K562 (cell line): Measurements from ENCODE around the gene SPHK1. TPM values are rescaled to one million over a fixed set of nuclear protein-coding genes. Genes with fewer than 3 reads are reported as not detected.

Experiments
- BCLAF1 ChIP-seq, 2 experiments: fragments of 450-650 bp in 1 of 2; IDR thresholded peaks; 2 replicates each; pipeline ENCODE4 v1.6.1; 2011 to 2017; ENCODE audit warnings: low read depth in 2 of 2, antibody characterized with exemption in 1 of 2, borderline replicate concordance in 1 of 2, low read length in 1 of 2, mild to moderate bottlenecking in 1 of 2, mixed read lengths in 1 of 2; ENCODE audit not compliant: control insufficient read depth in 1 of 2
- CBFA2T3 ChIP-seq: fragments of 450-650 bp; IDR thresholded peaks from 2 replicates; pipeline ENCODE4 v1.6.1; 2017
- EP400 ChIP-seq: fragments of 450-650 bp; IDR thresholded peaks from 2 replicates; pipeline ENCODE4 v1.6.1; 2017; ENCODE audit warnings: antibody characterized with exemption, mild to moderate bottlenecking, moderate library complexity
- EZH2 ChIP-seq: IDR thresholded peaks from 2 replicates; pipeline ENCODE4 v1.6.1; 2012; ENCODE audit warnings: low read depth, mild to moderate bottlenecking, inconsistent platforms, low read length, borderline replicate concordance
- HEY1 ChIP-seq: fragments of 250-450 bp; sonication (Bioruptor Pico); IDR thresholded peaks from 2 replicates; pipeline ENCODE4 v1.5.0; 2020; ENCODE audit warnings: mild to moderate bottlenecking, moderate library complexity, borderline replicate concordance
- L3MBTL2 ChIP-seq: fragments of 450-650 bp; IDR thresholded peaks from 2 replicates; pipeline ENCODE4 v1.6.1; 2016; ENCODE audit warnings: mild to moderate bottlenecking, moderate library complexity
- MEF2D ChIP-seq: conservative IDR thresholded peaks from 2 replicates; pipeline ENCODE4 v1.6.1; 2016; ENCODE audit warnings: low read depth, missing genetic modification characterization, missing compliant biosample characterization
- MYBL2 ChIP-seq, 2 experiments: fragments of 450-650 bp in 1 of 2; sonication (generic) in 1 of 2; formaldehyde crosslinking in 1 of 2; IDR thresholded peaks; 2 replicates each; pipeline versions ENCODE4 v1.6.1 to v1.8.1; 2017 to 2022; ENCODE audit warnings: borderline replicate concordance in 1 of 2, inconsistent platforms in 1 of 2, low read depth in 1 of 2, mild to moderate bottlenecking in 1 of 2, missing genetic modification reagents in 1 of 2, moderate library complexity in 1 of 2
- RBM22 ChIP-seq: fragments of 200-400 bp; formaldehyde crosslinking; IDR thresholded peaks from 2 replicates; pipeline ENCODE4 v1.6.1; 2018; ENCODE audit warnings: low read length, low read depth; ENCODE audit not compliant: poor library complexity, severe bottlenecking
- SNAPC5 ChIP-seq: fragments of 250-450 bp; sonication (Bioruptor Pico); IDR thresholded peaks from 2 replicates; pipeline ENCODE4 v1.8.0; 2021; ENCODE audit warnings: moderate library complexity, mild to moderate bottlenecking, inconsistent platforms
- SP2 ChIP-seq: IDR thresholded peaks from 2 replicates; pipeline ENCODE4 v1.6.1; 2011; ENCODE audit warnings: mild to moderate bottlenecking, low read depth, low read length, moderate library complexity; ENCODE audit not compliant: poor library complexity, severe bottlenecking; ENCODE audit errors: extremely low read depth
- SREBF1 ChIP-seq: fragments of 150-350 bp; IDR thresholded peaks from 2 replicates; pipeline ENCODE4 v1.6.1; 2014; ENCODE audit warnings: antibody characterized with exemption, low read depth, low read length, borderline replicate concordance
- TCF3 ChIP-seq: sonication (generic); formaldehyde crosslinking; IDR thresholded peaks from 2 replicates; pipeline ENCODE4 v1.4.0; 2020; ENCODE audit warnings: mild to moderate bottlenecking, missing genetic modification reagents
- ZBTB8A ChIP-seq: fragments of 450-650 bp; IDR thresholded peaks from 2 replicates; pipeline ENCODE4 v1.6.1; 2018; ENCODE audit warnings: mild to moderate bottlenecking, moderate library complexity; ENCODE audit not compliant: partially characterized antibody
- ZNF311 ChIP-seq: fragments of 250-450 bp; sonication (Bioruptor Pico); IDR thresholded peaks from 2 replicates; pipeline ENCODE4 v1.4.0; 2020; ENCODE audit warnings: mild to moderate bottlenecking, moderate library complexity
- ZNF431 ChIP-seq: sonication (generic); formaldehyde crosslinking; IDR thresholded peaks from 2 replicates; pipeline ENCODE4 v1.8.0; 2022; ENCODE audit warnings: mild to moderate bottlenecking, missing genetic modification reagents
- polyA plus RNA-seq, 8 experiments: library from polyadenylated mRNA; depleted of rRNA in 4 of 8; stranded (reverse) in 5 of 8; unstranded in 3 of 8; fragments of >200 nt; fragmentation: Nextera tagmentation in 2 of 8; fragmentation: Illumina TruSeq in 1 of 8; extraction: Ambion mirVana in 2 of 8; extraction: Trizol in 1 of 8; gene quantifications; 2 replicates each; pipeline versions ENCODE4 v1.2.1 to v1.2.3, GENCODE V29; 2011 to 2014; ENCODE audit warnings: inconsistent platforms in 1 of 8, missing spikeins in 1 of 8
- total RNA-seq, 7 experiments: library from RNA; depleted of rRNA in 6 of 7; stranded (reverse); fragments of >200 nt in 6 of 7; fragmentation: Illumina TruSeq in 2 of 7; extraction: Trizol in 2 of 7; gene quantifications; 2 replicates each; pipeline versions ENCODE4 v1.2.1 to v1.2.3, GENCODE V29; 2011 to 2021; ENCODE audit warnings: low replicate concordance in 1 of 7
- TF ChIP-seq, protein P1 (sequence below): fragments of 250-450 bp; sonication (Bioruptor Pico); IDR thresholded peaks from 2 replicates; pipeline ENCODE4 v1.8.0; 2021; ENCODE audit warnings: moderate library complexity, mild to moderate bottlenecking, inconsistent platforms
- TF ChIP-seq, protein P2 (sequence below): sonication (generic); formaldehyde crosslinking; IDR thresholded peaks from 2 replicates; pipeline ENCODE4 v1.8.1; 2023; ENCODE audit warnings: mild to moderate bottlenecking, missing genetic modification reagents

SPHK1 gene
- total and polyA plus RNA-seq, 9 of the 15 experiments (the other 6 are each of a cell fraction or from before 2014, with no cell fraction given), result 0.21 to 60.3 (median 14.5) TPM

DNA sequence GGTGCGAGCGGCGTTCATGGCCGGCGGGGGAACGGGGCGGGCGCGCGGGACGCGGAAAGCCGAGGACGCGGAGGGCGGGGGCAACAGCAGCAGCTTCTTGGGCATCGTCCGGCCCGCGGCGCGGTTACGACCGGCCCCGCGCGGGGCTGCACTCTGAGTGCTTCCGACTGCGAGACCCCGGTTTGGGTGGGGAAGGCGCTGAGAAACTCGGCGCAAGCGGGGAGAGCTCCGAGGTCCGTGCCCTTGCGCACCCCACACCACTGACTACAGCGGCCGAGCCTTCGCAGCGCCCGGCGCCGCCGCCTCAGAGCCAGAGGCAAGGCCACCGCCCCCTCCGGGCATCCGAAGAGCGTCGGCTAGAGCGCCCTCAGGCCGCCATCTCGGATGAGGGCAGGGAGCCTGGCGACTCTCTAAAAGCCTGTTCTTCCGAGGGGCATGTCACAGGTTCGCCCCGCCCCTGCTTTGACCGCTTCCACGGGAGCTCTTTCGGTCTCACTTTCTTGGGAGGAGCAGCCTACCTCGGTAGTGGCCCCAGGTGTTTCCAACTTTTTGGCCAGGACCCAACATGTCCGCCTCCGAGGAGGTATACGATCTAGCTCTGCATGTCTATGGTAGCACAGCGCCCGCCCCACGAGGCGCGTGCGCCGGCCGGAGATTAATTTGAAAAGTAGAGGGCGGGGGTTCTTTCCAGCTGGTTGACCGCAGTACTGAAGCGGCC is 30.7 kb upstream of the SPHK1 start, which contains the start of gene PRPSAP1 (continued):
- TF ChIP-seq ZNF431 (CRISPR knock-in tag) (peak; percentile 57; the same call in 1 of the 2 replicates), SNAPC5 (CRISPR knock-in tag) (no peak), SP2 (peak; percentile 97), TCF3 (CRISPR knock-in tag) (no peak), SREBF1 (no peak; the same call in 1 of the 2 replicates), L3MBTL2 (peak; percentile 74), MYBL2 (IDR thresholded peaks at IDR 0.05; ENCODE audit: low read depth) (peak; percentile 85), MYBL2 (CRISPR knock-in tag; IDR thresholded peaks at IDR 0.05; ENCODE audit: borderline replicate concordance) (no peak), EP400 (peak; percentile 94), EZH2 (no peak), ZNF311 (CRISPR knock-in tag) (no peak), MEF2D (tag) (peak; percentile 82), RBM22 (no peak), BCLAF1 (IDR thresholded peaks at IDR 0.05; ENCODE audit: borderline replicate concordance in 1 of 2, control insufficient read depth in 1 of 2, low read depth in 2 of 2, low read length in 1 of 2) (no peak), CBFA2T3 (no peak), HEY1 (CRISPR knock-in tag) (no peak), ZBTB8A (no peak)
- TF ChIP-seq, protein P1, sequence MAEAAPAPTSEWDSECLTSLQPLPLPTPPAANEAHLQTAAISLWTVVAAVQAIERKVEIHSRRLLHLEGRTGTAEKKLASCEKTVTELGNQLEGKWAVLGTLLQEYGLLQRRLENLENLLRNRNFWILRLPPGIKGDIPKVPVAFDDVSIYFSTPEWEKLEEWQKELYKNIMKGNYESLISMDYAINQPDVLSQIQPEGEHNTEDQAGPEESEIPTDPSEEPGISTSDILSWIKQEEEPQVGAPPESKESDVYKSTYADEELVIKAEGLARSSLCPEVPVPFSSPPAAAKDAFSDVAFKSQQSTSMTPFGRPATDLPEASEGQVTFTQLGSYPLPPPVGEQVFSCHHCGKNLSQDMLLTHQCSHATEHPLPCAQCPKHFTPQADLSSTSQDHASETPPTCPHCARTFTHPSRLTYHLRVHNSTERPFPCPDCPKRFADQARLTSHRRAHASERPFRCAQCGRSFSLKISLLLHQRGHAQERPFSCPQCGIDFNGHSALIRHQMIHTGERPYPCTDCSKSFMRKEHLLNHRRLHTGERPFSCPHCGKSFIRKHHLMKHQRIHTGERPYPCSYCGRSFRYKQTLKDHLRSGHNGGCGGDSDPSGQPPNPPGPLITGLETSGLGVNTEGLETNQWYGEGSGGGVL (CRISPR knock-in tag), result no peak
- TF ChIP-seq, protein P2, sequence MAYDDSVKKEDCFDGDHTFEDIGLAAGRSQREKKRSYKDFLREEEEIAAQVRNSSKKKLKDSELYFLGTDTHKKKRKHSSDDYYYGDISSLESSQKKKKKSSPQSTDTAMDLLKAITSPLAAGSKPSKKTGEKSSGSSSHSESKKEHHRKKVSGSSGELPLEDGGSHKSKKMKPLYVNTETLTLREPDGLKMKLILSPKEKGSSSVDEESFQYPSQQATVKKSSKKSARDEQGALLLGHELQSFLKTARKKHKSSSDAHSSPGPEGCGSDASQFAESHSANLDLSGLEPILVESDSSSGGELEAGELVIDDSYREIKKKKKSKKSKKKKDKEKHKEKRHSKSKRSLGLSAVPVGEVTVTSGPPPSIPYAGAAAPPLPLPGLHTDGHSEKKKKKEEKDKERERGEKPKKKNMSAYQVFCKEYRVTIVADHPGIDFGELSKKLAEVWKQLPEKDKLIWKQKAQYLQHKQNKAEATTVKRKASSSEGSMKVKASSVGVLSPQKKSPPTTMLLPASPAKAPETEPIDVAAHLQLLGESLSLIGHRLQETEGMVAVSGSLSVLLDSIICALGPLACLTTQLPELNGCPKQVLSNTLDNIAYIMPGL (CRISPR knock-in tag), result no peak; the same call in 1 of the 2 replicates
